Activated gamma-delta T cell (primary cell): Measurements from ENCODE around the gene HOXB5.
A peak's percentile ranks its signal among the peaks of the same experiment; 100 is the strongest.

Source experiments
- DNase-seq: peaks from one replicate; lab custom pipeline; 2025; lab: John Stamatoyannopoulos, UW

Gene HOXB5

DNA sequence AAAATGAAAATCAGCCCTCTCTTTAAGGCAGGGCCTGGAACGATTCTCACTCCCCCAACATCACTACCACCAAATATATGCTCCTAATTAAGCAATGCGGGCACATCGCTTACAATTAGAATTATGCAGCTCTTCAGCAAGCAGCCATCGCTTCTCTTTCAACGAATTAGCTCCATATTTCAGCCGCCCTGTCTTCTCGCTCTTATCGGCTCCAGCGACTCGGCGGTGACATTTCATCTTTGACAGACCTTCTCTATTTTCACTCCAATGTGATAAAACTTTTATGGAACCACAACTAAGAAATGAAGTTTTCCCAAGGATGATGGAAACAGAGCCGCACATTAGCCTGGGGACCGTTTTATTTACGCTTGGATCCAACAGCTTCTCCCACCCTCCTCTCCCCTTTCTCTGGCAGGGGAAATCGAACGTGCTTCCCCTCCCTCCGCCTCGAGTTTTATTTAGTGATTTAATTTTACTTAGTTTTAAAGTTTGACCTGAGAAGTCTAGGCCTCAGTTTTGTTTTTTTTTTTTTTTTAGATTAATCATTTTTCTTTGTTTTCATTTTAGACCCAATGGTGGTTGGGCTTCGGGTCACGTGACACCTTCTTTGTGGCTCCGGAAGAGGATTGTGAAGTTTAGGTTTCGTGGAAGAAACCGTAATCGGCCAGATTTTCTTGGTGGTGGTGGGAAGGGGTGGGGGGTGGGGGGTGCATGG, 45.6 kb downstream of the HOXB5 start:
- DNase-seq: no peak

DNA sequence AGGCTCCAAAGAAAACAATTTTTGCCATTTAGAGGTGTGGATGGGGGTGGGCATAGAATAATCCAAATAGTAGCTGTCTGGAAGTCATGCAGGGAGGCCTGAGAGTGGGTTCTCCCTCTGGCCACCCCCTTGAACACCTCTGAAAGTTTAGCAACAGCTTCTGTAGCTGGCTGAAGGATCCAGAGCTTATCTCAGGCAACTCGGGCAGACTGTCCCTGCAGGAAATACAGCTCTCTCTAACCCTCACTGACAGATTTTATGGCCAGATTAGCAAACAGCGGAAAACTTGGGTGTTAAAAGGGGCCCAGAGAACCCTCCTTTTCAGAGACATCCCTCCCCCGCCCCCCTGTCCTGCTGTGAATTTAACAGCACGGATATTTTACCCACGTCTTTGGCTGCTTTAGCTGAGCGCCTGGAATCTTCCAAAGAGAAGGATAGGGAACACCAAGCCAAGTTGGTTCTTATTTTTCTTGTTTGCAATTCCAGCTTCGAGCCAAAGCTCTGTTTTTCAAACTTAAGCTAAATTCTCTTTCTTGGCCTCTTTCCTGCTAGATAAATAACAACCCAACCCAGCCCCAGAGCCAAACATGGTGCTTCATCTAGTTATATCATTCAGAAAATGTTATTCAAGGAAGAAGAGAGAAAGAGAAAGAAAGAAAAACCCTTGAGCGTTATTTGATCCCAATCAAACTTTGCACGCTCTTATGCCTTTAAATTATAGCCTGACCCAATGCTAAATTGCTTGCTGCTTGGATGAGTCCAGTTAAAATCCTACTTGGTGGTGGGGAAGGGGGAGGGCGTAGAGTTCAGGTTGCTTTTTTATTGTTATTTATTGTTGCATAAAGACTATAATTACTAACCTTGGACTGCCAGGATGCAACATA, 46.4 kb downstream of the HOXB5 start:
- DNase-seq: no peak

DNA sequence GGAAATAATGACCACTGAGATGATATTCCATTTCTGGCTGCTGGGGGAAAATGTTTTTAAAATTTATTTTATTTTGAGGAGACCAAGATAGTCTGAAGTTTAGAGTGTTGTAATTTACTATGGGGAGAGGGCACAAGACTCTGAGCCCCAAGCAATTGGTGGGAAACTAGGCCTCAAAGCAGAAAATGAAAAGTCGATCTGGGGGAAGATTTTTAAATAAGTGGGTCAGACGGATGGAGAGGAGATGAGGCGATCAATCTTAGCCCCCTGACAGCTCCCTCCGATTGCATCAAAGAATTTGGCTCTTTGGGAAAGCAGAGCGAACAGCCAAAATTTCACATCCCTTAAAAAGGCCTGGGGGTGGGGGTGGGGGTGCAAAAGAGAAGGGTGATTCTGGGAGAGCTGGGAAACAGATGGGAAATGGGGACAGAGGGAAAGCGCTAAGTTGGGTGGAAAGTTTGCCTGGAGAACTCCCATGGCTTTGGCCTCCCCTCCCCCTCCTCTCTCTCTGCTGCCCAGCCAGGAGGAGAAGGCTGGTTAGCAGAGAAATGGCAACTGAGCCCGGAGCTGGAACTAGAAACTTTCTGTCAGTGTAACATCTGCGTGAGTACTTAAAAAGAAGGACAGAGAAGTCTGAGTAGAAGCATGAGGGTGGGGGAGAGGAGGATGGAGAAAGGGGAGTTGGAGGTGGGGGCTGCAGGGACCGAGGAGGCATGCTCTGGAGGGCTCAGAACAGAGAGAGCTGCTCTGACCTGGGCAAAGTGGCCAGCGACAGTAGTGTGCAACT, 47.2 kb downstream of the HOXB5 start:
- DNase-seq: no peak

DNA sequence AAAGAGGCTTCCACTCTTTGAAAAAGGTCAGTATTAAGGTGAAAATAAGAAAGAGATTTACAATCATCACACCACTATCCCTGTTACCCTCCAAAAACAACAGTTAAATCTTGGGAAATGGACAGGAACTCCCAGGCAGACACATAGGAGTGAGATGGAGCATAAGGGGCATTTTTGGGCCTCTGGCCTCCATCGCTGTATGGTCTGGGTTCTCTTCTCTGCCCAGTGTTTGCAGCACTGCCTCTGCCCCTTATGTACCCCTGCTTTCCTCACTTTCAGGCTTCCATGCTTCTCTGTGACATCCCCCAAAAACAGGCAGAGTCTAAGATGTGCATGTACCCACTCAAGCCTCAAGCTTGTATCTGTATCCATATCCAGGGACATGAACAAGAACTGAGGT, 48.0 kb downstream of the HOXB5 start:
- DNase-seq: no peak

DNA sequence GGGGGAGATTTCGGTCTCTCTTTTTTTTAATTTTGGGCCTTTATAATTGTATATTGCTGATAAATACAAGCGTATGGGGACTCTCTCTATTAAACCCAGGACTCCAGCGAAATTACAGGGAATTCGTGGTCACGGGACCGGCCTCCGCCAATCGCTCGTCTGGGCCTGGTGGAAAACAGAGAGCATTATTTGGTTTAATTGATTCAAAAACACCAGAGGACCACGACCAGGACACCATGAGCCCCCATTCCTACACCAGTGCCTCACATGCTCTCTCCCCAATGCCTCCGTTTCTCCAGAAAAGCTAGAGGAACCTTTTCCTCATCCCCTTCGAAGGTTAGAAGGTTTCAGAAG, 48.6 kb downstream of the HOXB5 start, which contains the start of gene HOXB2:
Gene HOXB2 (minus strand): TSS at position 88 of the 354 bp plus-strand sequence. CDS start 198 bp downstream, outside the sequence.
- no peak for DNase-seq

DNA sequence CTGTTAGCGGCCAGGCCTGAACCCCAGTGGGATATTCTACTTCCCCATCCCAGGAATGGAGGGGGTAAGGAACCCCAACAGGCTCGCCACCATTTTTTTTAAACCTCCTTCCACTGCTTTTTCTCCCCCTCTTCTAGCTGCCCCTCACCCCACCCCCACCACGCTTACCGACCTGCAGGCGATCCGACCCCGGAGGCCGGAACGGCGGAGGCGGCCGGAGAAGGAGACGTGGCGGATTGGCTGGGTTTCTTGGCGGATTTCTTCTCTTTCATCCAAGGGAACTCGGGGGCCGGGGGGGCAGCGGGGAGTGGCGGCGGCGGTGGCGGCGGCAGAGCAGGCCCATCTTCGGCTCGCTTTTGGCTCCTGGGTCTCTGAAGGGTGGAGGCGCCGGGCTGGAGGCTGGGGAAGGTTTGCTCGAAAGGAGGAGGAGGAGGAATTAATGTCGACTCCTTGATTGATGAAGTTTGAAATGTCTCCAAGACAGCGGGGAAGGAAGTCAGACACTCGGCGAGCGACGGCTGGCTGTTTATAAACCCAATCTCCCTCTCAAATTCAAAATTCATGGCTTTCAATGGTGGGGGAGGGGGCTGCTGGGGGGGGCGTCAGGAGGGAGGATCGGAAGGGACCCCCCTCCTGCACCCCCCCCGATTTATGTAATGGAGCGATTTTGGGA, 49.1 kb downstream of the HOXB5 start:
- DNase-seq: peak; percentile 39

DNA sequence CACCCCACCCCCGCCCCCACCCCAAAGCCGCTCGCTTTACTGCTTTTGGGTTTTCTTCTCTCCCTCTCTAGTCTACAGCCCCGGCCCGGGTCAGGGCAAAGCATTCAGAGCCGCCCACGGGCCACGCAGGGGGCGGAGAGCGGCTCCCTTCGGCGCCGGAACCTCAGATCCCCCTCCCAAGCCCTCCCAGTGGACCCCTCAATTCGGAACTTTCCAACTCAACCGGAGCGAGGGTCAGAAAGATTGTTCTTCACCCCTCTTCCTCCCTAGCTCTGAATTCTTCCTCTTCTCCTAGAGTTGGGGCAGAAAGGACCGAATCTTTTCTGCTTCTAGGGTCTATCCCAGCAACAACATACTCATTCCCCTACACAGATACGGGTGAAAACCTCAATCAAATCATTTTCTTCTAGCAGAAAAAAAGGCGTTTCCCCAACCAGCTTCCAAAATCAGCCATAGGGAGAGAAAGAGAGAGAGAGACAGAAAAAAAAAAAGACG, 49.7 kb downstream of the HOXB5 start:
- DNase-seq: no peak

DNA sequence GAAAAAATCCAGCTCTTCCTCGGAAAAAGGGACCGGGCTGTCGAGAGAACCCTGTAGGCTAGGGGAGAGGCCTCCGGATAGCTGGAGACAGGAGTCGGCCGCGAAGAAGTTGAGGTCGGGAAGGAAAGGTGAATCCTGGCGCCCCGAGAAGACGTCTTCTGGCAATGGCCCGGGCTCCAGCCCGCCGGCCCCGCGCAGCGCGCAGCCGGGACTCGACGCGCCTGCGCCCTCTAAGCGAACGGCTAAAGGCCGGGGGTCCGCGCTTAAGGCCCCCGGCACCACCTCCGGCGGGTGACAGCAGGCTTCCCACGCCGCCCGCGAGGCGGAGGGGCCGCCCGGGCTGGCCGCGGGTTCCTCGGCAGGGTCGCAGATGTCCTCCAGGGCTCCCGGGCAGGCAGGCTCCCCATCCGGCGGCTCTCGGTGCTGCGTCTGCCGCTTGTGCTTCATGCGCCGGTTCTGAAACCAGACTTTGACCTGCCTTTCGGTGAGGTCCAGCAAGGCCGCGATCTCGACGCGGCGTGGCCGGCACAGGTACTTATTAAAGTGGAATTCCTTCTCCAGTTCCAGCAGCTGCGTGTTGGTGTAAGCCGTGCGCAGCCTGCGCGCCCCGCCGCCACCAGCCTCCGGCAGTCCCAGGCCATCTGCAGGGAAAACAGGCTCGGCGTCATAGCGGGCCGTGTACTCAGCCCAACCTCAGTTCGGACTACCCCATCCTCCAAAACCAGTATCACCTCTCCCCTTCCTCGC, 50.3 kb downstream of the HOXB5 start:
- DNase-seq: peak; percentile 37

DNA sequence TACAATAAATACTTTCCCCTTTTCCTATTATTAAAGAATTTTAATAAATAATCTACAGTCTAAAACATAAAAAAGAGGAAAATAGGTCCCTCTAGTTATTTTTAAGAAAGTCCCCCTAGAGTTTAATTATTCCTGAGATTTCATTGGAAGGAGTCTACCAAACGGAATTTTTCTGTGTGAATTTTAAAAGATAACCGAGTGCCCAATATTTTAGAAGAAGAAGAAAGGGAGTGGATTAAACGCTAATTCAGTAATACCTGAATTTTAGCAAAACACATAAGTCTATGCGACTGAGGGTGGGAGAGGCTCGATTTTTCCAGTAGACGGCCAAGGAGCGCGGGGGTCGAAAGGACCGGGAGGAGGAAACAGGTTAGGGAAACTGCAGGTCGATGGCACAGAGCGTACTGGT, 50.9 kb downstream of the HOXB5 start:
- no peak for DNase-seq

DNA sequence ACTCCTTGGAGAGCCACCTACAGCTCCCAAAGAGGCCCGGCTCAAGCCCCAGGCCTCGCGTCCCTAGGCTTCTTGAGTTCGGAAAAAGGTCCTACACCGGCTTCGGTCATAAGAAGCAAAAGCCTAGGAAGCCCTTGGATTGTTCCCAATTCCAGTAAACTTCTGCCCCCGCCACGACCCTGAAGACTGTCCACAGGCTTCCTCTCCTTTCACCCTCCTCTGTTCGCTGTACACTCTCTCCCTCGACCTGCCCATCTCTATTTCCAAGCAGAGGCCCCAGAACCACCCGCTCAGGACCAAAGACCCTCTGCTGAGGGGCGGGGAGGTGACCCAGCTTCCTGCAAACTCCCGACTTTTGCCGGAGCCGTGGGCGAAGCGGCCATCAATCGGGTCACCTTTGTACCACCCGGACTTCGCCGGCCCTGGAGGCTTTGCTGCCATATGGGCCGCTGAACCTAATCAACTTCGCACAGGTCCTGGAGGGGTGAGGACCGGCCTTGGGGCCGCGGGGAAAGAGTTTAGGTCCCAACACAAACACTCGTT, 51.4 kb downstream of the HOXB5 start:
- no peak for DNase-seq

DNA sequence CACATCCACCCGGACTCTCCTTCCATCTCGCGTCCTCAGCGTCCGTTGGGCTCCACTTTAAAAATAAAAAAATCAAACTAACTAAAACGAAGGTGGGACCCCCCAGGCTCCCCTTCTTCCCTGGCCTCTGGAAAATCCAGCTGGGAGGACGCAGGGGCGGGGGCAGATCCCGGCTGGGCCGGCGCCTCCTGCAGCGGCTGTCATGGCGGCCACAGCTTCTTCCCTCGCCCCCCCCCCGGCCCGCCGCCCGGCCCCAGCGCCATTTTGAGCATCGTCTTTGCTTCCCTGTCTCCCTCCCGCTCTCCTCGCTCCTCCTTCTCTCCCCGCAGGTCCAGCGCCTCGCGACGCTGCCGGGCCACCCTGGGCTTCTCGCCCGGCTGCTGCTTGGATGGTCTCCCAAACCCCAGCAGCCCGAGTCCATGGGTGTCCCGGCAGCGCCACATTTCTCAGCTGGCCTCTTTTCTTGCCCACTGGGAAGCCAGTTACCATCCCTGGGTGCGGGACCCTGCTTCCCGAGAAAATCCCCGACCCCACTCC, 51.9 kb downstream of the HOXB5 start:
- no peak for DNase-seq
